ENCODE results near the gene SHC1.

- TF ChIP-seq CTCF (IDR thresholded peaks at IDR 0.05; ENCODE audit: insufficient read depth, low read length, poor library complexity, severe bottlenecking), result peak; percentile 78
- TF ChIP-seq EZH2phosphoT487 (conservative IDR thresholded peaks at IDR 0.05; ENCODE audit: low read length), result no peak
Observed at GRCh38 chr1:154943649-154944400, 26.7 kb downstream of the SHC1 start.
